ENCODE measurements around the gene SHTN1.

Gene SHTN1

DNA sequence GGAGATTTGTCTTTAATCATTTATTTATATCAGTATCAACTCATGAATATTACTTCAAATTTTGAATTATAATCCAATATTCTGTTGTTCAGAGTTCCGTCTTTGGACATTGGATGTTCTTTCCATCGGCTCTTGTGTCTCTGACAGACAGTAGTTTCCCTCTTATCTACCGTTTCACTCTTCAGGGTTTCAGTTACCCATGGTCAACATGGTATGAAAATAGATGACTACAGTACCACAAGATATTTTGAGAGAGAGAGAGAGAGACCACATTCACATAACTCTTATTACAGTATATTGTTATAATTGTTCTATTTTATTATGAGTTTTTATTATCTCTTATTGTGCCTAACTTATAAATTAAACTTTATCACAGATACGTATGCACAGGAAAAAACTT, 6.8 kb downstream of the SHTN1 start:
- H3K4me3 ChIP-seq (ENCODE audit: control insufficient read depth, low read depth, low read length), result no peak overlapping the region
- TF ChIP-seq, protein P1, sequence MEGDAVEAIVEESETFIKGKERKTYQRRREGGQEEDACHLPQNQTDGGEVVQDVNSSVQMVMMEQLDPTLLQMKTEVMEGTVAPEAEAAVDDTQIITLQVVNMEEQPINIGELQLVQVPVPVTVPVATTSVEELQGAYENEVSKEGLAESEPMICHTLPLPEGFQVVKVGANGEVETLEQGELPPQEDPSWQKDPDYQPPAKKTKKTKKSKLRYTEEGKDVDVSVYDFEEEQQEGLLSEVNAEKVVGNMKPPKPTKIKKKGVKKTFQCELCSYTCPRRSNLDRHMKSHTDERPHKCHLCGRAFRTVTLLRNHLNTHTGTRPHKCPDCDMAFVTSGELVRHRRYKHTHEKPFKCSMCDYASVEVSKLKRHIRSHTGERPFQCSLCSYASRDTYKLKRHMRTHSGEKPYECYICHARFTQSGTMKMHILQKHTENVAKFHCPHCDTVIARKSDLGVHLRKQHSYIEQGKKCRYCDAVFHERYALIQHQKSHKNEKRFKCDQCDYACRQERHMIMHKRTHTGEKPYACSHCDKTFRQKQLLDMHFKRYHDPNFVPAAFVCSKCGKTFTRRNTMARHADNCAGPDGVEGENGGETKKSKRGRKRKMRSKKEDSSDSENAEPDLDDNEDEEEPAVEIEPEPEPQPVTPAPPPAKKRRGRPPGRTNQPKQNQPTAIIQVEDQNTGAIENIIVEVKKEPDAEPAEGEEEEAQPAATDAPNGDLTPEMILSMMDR (IDR thresholded peaks at IDR 0.05; ENCODE audit: control insufficient read depth, insufficient read depth, low read depth, low read length, missing control alignments), result no peak
- no peak for DNase-seq (ENCODE audit: low read depth)

DNA sequence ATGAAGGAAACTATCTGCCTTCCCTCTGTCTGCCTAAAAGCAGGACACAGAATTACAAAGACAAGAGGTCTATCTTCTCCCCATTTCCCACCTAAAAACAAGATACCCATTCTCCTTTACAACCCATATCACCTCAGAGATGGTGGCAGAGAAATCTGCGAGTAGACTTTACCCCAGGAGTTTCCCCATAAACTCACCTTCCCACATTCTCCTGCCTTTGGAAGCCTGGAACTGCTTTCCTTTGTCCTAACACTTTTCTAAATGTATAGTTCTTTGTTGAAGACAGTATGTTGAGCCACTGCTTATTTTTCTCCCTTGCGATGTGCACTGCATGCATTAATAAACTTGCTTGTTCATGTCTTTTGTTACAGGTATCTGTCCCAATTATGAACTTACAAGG, 8.0 kb downstream of the SHTN1 start:
- no peak for DNase-seq (ENCODE audit: low read depth)
- TF ChIP-seq, protein P1 (IDR thresholded peaks at IDR 0.05; ENCODE audit: control insufficient read depth, insufficient read depth, low read depth, low read length, missing control alignments), result no peak
- no peak overlapping the region for H3K4me3 ChIP-seq (ENCODE audit: control insufficient read depth, low read depth, low read length)

DNA sequence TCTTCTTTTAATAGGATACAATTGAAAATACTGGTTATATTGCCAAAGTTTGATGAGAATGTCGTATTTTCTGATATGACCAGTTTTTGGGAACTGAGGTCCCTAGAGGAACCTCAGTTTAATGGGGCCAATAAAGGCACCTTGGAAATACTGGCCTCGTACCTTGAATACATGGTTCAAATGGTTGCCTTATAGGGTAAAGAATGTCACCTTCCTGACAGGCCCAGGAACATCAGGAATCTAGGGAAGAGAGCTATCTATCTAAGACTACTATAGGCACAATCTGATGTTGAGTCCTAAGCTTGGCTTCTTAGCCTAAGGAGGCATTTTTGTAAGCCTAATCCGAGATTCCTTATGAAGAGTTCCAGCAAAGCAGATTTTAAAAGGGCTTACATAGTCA, 9.3 kb downstream of the SHTN1 start:
- DNase-seq (ENCODE audit: low read depth), result no peak
- no peak overlapping the region for H3K4me3 ChIP-seq (ENCODE audit: control insufficient read depth, low read depth, low read length)
- TF ChIP-seq, protein P1 (IDR thresholded peaks at IDR 0.05; ENCODE audit: control insufficient read depth, insufficient read depth, low read depth, low read length, missing control alignments), result no peak

DNA sequence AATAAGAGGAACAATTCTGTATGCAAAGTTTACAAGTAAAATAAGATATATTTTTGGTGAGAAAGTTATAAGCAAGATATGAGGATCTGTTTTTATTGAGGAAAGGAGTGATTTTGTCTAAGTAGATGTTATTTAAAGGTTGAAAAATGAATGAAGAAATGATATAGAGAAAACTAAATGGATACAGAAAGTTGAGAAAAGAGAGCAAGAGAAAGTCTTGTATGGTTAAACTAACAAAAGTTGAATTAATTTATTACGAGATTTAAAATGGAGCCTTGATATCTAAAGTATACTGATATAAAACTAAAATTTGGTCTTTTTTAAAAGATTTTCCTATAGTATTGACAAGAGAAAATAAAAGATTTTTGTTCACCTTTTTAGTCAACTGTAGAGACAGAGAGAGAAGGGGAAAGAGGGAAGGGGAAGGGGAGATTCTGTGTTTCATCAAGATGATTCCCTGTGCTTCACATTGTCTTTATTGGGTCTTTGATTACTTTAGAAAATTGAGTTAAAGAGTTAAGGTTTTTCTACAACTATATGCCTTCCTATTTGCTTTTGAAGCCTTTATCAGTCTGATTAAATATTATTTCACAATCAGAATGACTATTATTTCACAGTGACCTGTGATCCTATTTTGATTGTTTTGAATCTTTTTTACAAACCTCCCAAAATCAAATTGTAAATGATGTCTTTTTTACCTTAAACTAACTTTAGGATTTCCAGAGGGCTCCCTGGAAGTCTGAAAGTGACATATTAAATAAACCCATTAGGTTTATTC, 10.7 kb downstream of the SHTN1 start:
- TF ChIP-seq, protein P1 (IDR thresholded peaks at IDR 0.05; ENCODE audit: control insufficient read depth, insufficient read depth, low read depth, low read length, missing control alignments), result no peak
- no peak for DNase-seq (ENCODE audit: low read depth)
- no peak overlapping the region for H3K4me3 ChIP-seq (ENCODE audit: control insufficient read depth, low read depth, low read length)

DNA sequence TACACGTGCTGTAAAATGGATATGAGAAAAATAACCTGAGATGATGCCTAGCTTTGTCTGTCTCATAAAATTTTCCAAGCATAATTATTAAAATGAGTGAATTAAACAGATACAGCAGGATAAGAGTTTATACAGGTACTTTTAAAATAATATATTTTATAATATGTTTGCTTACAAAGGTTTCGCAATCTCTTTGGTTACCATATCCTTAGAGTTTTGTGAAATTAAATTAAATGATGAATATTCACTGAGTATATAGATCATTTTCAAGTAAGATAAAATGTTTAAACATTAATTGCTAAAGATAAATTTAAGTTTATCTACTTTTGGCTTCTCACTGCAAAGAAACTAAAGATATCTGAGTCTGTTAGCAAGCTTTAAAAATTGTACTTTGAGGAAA, 11.4 kb downstream of the SHTN1 start:
- no peak for DNase-seq (ENCODE audit: low read depth)
- TF ChIP-seq, protein P1 (IDR thresholded peaks at IDR 0.05; ENCODE audit: control insufficient read depth, insufficient read depth, low read depth, low read length, missing control alignments), result no peak
- no peak overlapping the region for H3K4me3 ChIP-seq (ENCODE audit: control insufficient read depth, low read depth, low read length)

DNA sequence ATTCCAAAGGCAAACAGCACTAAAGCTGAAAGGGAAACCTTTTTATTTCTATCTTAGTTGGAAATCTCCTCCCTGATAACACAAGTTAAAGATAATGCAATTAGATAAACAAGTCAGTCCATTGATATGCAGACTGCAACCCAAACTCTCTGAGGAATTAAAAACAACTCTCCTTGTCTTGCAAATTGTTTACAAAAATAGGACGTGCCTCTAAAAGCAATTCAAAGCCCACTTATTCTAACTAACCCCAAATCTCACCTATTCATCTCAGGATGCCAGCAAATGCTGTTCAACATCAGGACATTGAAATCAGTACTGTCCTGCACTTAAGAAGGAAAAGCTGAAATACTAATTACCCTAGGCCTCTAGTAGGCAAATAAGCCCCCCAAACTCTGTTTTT, 12.8 kb downstream of the SHTN1 start:
- DNase-seq (ENCODE audit: low read depth), result no peak
- no peak overlapping the region for H3K4me3 ChIP-seq (ENCODE audit: control insufficient read depth, low read depth, low read length)
- TF ChIP-seq, protein P1 (IDR thresholded peaks at IDR 0.05; ENCODE audit: control insufficient read depth, insufficient read depth, low read depth, low read length, missing control alignments), result no peak
